Keratinocyte (primary cell): ENCODE measurements around the gene GNPNAT1. TPM values are rescaled to one million over a fixed set of nuclear protein-coding genes. Genes with fewer than 3 reads are reported as not detected.

Experiments used
- DNase-seq: peaks from one replicate; pipeline ENCODE4 v3.0.0-alpha.2; 2011; ENCODE audit warnings: low read depth, missing footprints, low spot score
- FAIRE-seq: peaks from 2 replicates; lab custom pipeline; 2011; peaks lifted over from hg19 to GRCh38; lab: Jason Lieb, UNC
- H2AFZ ChIP-seq: 2 replicates; pipeline ENCODE4 v1.6.0; 2012; ENCODE audit warnings: low read length, control low read depth, inconsistent platforms; ENCODE audit not compliant: control insufficient read depth
- H3K27ac ChIP-seq: 2 replicates; pipeline ENCODE4 v1.5.1; 2011; ENCODE audit warnings: low read length; ENCODE audit not compliant: control insufficient read depth, insufficient read depth
- H3K27me3 ChIP-seq: 3 replicates; pipeline ENCODE4 v1.6.0; 2011; ENCODE audit warnings: low read length; ENCODE audit not compliant: control insufficient read depth, insufficient read depth; ENCODE audit errors: extremely low read depth
- H3K36me3 ChIP-seq, 2 experiments: 2 replicates in 1 of 2; 3 replicates in 1 of 2; pipeline ENCODE4 v1.5.1; 2011; ENCODE audit warnings: low read length in 2 of 2, mild to moderate bottlenecking in 1 of 2; ENCODE audit not compliant: control insufficient read depth in 2 of 2, insufficient read depth in 2 of 2; ENCODE audit errors: extremely low read depth in 1 of 2
- H3K4me1 ChIP-seq: 3 replicates; pipeline ENCODE4 v1.5.1; 2011; ENCODE audit warnings: low read length; ENCODE audit not compliant: control insufficient read depth, insufficient read depth; ENCODE audit errors: extremely low read depth
- H3K4me2 ChIP-seq: 3 replicates; pipeline ENCODE4 v1.6.0; 2011; ENCODE audit warnings: low read depth, low read length; ENCODE audit not compliant: control insufficient read depth, insufficient read depth; ENCODE audit errors: extremely low read depth
- H3K4me3 ChIP-seq, 3 experiments: fragments of 200-600 bp in 1 of 3; sonication (generic) in 1 of 3; 2 replicates in 2 of 3; 3 replicates in 1 of 3; pipeline ENCODE4 v1.5.1; 2011 to 2016; ENCODE audit warnings: low read length in 3 of 3, mild to moderate bottlenecking in 3 of 3, control low read depth in 2 of 3, inconsistent platforms in 1 of 3, low read depth in 1 of 3, mixed read lengths in 1 of 3, mixed run types in 1 of 3, moderate library complexity in 1 of 3; ENCODE audit not compliant: control insufficient read depth in 2 of 3, insufficient read depth in 2 of 3; ENCODE audit errors: extremely low read depth in 1 of 3
- H3K79me2 ChIP-seq: 2 replicates; pipeline ENCODE4 v1.6.0; 2012; ENCODE audit warnings: low read length; ENCODE audit not compliant: control insufficient read depth, insufficient read depth
- H3K9ac ChIP-seq: 3 replicates; pipeline ENCODE4 v1.6.0; 2011; ENCODE audit warnings: low read length; ENCODE audit not compliant: control insufficient read depth, insufficient read depth; ENCODE audit errors: extremely low read depth
- H3K9me1 ChIP-seq: 3 replicates; pipeline ENCODE4 v1.6.0; 2011; ENCODE audit warnings: low read length; ENCODE audit not compliant: control insufficient read depth, insufficient read depth; ENCODE audit errors: extremely low read depth
- H3K9me3 ChIP-seq: 2 replicates; pipeline ENCODE4 v1.5.1; 2012; ENCODE audit warnings: low read depth, low read length; ENCODE audit not compliant: control insufficient read depth
- H4K20me1 ChIP-seq: 3 replicates; pipeline ENCODE4 v1.6.0; 2011; ENCODE audit warnings: low read length; ENCODE audit not compliant: control insufficient read depth, insufficient read depth; ENCODE audit errors: extremely low read depth
- CTCF ChIP-seq, 3 experiments: IDR thresholded peaks in 1 of 3; conservative IDR thresholded peaks in 1 of 3; optimal IDR thresholded peaks in 1 of 3; 2 replicates in 2 of 3; 3 replicates in 1 of 3; pipeline versions ENCODE3 to v1.5.1; 2011; ENCODE audit warnings: low read length in 3 of 3, mild to moderate bottlenecking in 3 of 3, moderate library complexity in 2 of 3, control low read depth in 1 of 3, inconsistent platforms in 1 of 3; ENCODE audit not compliant: insufficient read depth in 2 of 3; ENCODE audit errors: extremely low read depth in 1 of 3
- EZH2 ChIP-seq: IDR thresholded peaks from one replicate; pipeline ENCODE4 v1.6.1; 2012; ENCODE audit warnings: inconsistent platforms, mild to moderate bottlenecking, low read length, moderate library complexity
- dilution Hi-C: fragments of 300-500 bp; cut with MboI; formaldehyde crosslinking; loops from one replicate; pipeline ENCODE4 v1.7.0; 2020; ENCODE audit warnings: low sequenced_read_pairs; ENCODE audit not compliant: extremely low pct_ligation_motif_present
- polyA plus RNA-seq, 5 experiments: library from polyadenylated mRNA; depleted of rRNA in 3 of 5; stranded (reverse) in 3 of 5; stranded (forward) in 1 of 5; unstranded in 1 of 5; fragments of >200 nt; gene quantifications; 1 replicate in 1 of 5; 2 replicates in 3 of 5; 3 replicates in 1 of 5; pipeline versions ENCODE4 v1.2.1 to v1.2.3, GENCODE V29; 2011 to 2012; ENCODE audit warnings: missing spikeins in 2 of 5, low read depth in 1 of 5, low replicate concordance in 1 of 5

GNPNAT1 gene
- polyA plus RNA-seq, 1 donor (not counting 4 experiments of a cell fraction or from before 2014, with no cell fraction given): 45.5 TPM

DNA sequence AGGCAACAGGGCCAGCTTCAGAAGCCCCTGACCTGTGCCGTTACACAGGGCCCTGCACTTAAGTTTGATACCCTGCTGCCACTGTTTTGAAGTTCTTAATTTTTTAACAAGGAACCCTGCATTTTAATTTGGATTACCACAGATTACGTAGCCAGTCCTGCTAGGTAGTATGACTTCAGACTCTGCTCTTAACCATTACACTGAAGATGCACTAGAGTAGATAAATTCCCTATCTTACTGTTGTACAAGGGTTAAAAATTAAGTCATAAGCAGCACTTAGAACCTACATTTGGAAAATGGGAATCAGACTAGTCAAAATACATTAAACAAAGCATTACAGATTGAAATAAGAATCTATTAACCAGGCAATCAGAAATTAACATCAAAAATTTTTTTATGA is 2.3 kb downstream of the GNPNAT1 start:
- Histone ChIP-seq H3K9me1 (no peaks in the 10 kb centered on the region), H3K36me3 (no peaks in the 10 kb centered on the region), H4K20me1 (no peaks in the 10 kb centered on the region), H3K4me3 (peak overlapping the region in 1 of 3 experiments; percentile 13), H3K79me2 (peaks cover 46% of the 10 kb centered on the region), H3K4me2 (peak overlapping the region; percentile 98), H3K9me3 (no peaks in the 10 kb centered on the region), H2AFZ (no peak overlapping the region), H3K27me3 (no peaks in the 10 kb centered on the region), H3K9ac (peak overlapping the region; percentile 15), H3K4me1 (peaks cover 19% of the 10 kb centered on the region), H3K27ac (no peak overlapping the region)
- FAIRE-seq: no peak
- DNase-seq: no peak
- dilution Hi-C loops: no loop called here
- no peak for TF ChIP-seq CTCF (optimal IDR thresholded peaks at IDR 0.05 in 1 of 3, IDR thresholded peaks at IDR 0.05 in 1 of 3, conservative IDR thresholded peaks at IDR 0.05 in 1 of 3; ENCODE audit: extremely low read depth in 1 of 3, insufficient read depth in 2 of 3, low read length in 3 of 3)
- no peak for TF ChIP-seq EZH2

- Histone ChIP-seq H3K4me2 (no peak overlapping the region), H4K20me1 (no peaks in the 10 kb centered on the region), H3K79me2 (peaks cover 46% of the 10 kb centered on the region), H2AFZ (no peak overlapping the region), H3K36me3 (peaks cover 0 to 2% of the 10 kb centered on the region in 2 experiments), H3K4me1 (peaks cover 15% of the 10 kb centered on the region), H3K27me3 (no peaks in the 10 kb centered on the region), H3K9me3 (no peaks in the 10 kb centered on the region), H3K27ac (no peak overlapping the region), H3K9me1 (no peaks in the 10 kb centered on the region), H3K4me3 (no peak overlapping the region), H3K9ac (no peak overlapping the region)
- FAIRE-seq (no peak), DNase-seq (no peak)
- dilution Hi-C loops: no loop called here
- no peak for TF ChIP-seq EZH2
- no peak for TF ChIP-seq CTCF (optimal IDR thresholded peaks at IDR 0.05 in 1 of 3, IDR thresholded peaks at IDR 0.05 in 1 of 3, conservative IDR thresholded peaks at IDR 0.05 in 1 of 3; ENCODE audit: extremely low read depth in 1 of 3, insufficient read depth in 2 of 3, low read length in 3 of 3)
These were observed 4.5 kb downstream of the GNPNAT1 start for GRCh38 chr14:52786887-52787286.
